ENCODE data around the gene MAP3K4. TPM values are rescaled to one million over a fixed set of nuclear protein-coding genes. Genes with fewer than 3 reads are reported as not detected.

Gene MAP3K4
- total RNA-seq, 1 experiment from 2014 or later: 37.1 TPM

DNA sequence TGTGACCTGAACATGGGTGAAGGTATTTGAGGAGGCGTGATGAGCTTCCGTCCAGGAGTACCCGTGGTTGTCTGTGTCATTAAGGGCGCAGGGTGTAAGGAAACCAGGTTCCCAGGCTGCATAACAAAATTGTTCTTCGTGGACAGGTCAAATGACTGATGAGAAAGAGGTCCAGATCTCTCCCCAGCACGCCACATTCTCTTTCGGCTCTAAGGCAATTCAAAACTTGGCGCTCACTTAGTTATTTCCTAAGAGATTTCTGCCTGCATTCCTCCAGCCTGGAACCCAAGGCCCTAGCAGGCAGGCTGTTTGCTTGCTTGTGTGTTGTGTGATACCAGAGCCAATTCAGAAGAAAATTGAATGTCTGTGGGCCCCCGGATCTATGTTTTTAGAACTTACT lies 142.4 kb downstream of the MAP3K4 start:
- ChIA-PET CTCF (no interaction called here), POLR2A (ENCODE audit: low non-redundant PET) (no interaction called here)
- no peak for DNase-seq (ENCODE audit: low spot score)
- no TSS peak for BruUV-seq (replicated peaks)
- H3K27ac ChIP-seq (ENCODE audit: low read depth, low read length, poor library complexity, severe bottlenecking): no peak overlapping the region
- no peaks in the 10 kb centered on the region for H3K27me3 ChIP-seq (replicated peaks; ENCODE audit: insufficient read depth, low read depth, low read length, poor library complexity)
- intact Hi-C loops (cut with micrococcal nuclease; ENCODE audit: unreplicated experiment): no loop called here
- no peak overlapping the region for H3K4me3 ChIP-seq (ENCODE audit: low read depth, low read length, poor library complexity, severe bottlenecking)
- H3K36me3 ChIP-seq (ENCODE audit: insufficient read depth, low read length, poor library complexity, severe bottlenecking): no peaks in the 10 kb centered on the region
- H3K9me3 ChIP-seq (ENCODE audit: low read depth, low read length, poor library complexity, severe bottlenecking): no peaks in the 10 kb centered on the region
- H3K4me1 ChIP-seq (ENCODE audit: insufficient read depth, low read length, poor library complexity, severe bottlenecking): no peaks in the 10 kb centered on the region
- TF ChIP-seq EZH2 (IDR thresholded peaks at IDR 0.05; ENCODE audit: borderline replicate concordance, low read depth, low read length, poor library complexity, severe bottlenecking): no peak
- TF ChIP-seq CTCF (conservative IDR thresholded peaks at IDR 0.05; ENCODE audit: low read depth, low read length): no peak

- Histone ChIP-seq H3K36me3 (ENCODE audit: insufficient read depth, low read length, poor library complexity, severe bottlenecking) (no peaks in the 10 kb centered on the region), H3K4me3 (ENCODE audit: low read depth, low read length, poor library complexity, severe bottlenecking) (no peak overlapping the region), H3K4me1 (ENCODE audit: insufficient read depth, low read length, poor library complexity, severe bottlenecking) (no peaks in the 10 kb centered on the region), H3K27me3 (replicated peaks; ENCODE audit: insufficient read depth, low read depth, low read length, poor library complexity) (no peaks in the 10 kb centered on the region), H3K9me3 (ENCODE audit: low read depth, low read length, poor library complexity, severe bottlenecking) (no peaks in the 10 kb centered on the region), H3K27ac (ENCODE audit: low read depth, low read length, poor library complexity, severe bottlenecking) (no peak overlapping the region)
- intact Hi-C loops (cut with micrococcal nuclease; ENCODE audit: unreplicated experiment): no loop called here
- TF ChIP-seq EZH2 (IDR thresholded peaks at IDR 0.05; ENCODE audit: borderline replicate concordance, low read depth, low read length, poor library complexity, severe bottlenecking) (no peak), CTCF (conservative IDR thresholded peaks at IDR 0.05; ENCODE audit: low read depth, low read length) (no peak)
- no TSS peak for BruUV-seq (replicated peaks)
- no peak for DNase-seq (ENCODE audit: low spot score)
- POLR2A ChIA-PET (ENCODE audit: low non-redundant PET): no interaction called here
- CTCF ChIA-PET: no interaction called here
Observed at GRCh38 chr6:161134550-161135298, 143.2 kb downstream of the MAP3K4 start.

GRCh38 chr6:161135695-161136591 lies 144.4 kb downstream of the MAP3K4 start:
- Histone ChIP-seq H3K9me3 (ENCODE audit: low read depth, low read length, poor library complexity, severe bottlenecking) (no peaks in the 10 kb centered on the region), H3K4me3 (ENCODE audit: low read depth, low read length, poor library complexity, severe bottlenecking) (no peak overlapping the region), H3K27me3 (replicated peaks; ENCODE audit: insufficient read depth, low read depth, low read length, poor library complexity) (no peaks in the 10 kb centered on the region), H3K4me1 (ENCODE audit: insufficient read depth, low read length, poor library complexity, severe bottlenecking) (no peaks in the 10 kb centered on the region), H3K27ac (ENCODE audit: low read depth, low read length, poor library complexity, severe bottlenecking) (no peak overlapping the region), H3K36me3 (ENCODE audit: insufficient read depth, low read length, poor library complexity, severe bottlenecking) (no peaks in the 10 kb centered on the region)
- no TSS peak for BruUV-seq (replicated peaks)
- ChIA-PET CTCF (no interaction called here), POLR2A (ENCODE audit: low non-redundant PET) (no interaction called here)
- TF ChIP-seq EZH2 (IDR thresholded peaks at IDR 0.05; ENCODE audit: borderline replicate concordance, low read depth, low read length, poor library complexity, severe bottlenecking) (no peak), CTCF (conservative IDR thresholded peaks at IDR 0.05; ENCODE audit: low read depth, low read length) (no peak)
- no peak for DNase-seq (ENCODE audit: low spot score)
- intact Hi-C loops (cut with micrococcal nuclease; ENCODE audit: unreplicated experiment): no loop called here

All from A673 (cell line).